HL-60 (cell line): ENCODE results near the gene CCDC179.

Source experiments
- GABPA ChIP-seq: IDR thresholded peaks from 2 replicates; pipeline ENCODE4 v1.6.1; 2012; ENCODE audit warnings: low read depth
- POLR2AphosphoS5 ChIP-seq: IDR thresholded peaks from 2 replicates; pipeline ENCODE4 v1.6.1; 2012; ENCODE audit warnings: low read depth
- SPI1 ChIP-seq: IDR thresholded peaks from 2 replicates; pipeline ENCODE4 v1.6.1; 2012; ENCODE audit warnings: low read depth, mild to moderate bottlenecking, borderline replicate concordance
- TF ChIP-seq, protein P1 (sequence below): IDR thresholded peaks from one replicate; pipeline ENCODE4 v1.5.1; 2011; ENCODE audit warnings: low read length, control low read depth, inconsistent platforms; ENCODE audit not compliant: insufficient read depth
- TF ChIP-seq, protein P2 (sequence below): IDR thresholded peaks from 2 replicates; pipeline ENCODE4 v1.6.1; 2012; ENCODE audit warnings: low read depth; ENCODE audit not compliant: insufficient replicate concordance

DNA sequence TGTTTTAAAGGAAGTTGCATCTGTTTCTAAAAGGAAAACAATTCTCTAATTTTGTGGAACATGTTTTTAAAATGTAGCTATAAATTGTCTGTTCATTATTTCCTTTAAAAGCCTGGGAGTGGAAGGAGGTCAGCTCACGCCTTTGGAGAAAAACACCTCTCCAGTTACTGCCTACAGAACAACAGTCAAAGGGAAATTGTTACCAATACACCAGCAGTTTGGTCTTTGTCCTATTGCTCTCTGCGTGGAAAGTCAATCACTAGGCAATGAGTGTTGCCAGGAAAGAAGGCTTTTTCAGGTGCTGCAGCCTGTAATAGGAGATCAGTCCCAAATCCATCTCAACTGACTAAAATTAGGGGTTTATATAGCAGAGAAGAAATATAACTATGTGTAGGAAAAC, 52.9 kb downstream of the CCDC179 start:
- TF ChIP-seq, protein P1, sequence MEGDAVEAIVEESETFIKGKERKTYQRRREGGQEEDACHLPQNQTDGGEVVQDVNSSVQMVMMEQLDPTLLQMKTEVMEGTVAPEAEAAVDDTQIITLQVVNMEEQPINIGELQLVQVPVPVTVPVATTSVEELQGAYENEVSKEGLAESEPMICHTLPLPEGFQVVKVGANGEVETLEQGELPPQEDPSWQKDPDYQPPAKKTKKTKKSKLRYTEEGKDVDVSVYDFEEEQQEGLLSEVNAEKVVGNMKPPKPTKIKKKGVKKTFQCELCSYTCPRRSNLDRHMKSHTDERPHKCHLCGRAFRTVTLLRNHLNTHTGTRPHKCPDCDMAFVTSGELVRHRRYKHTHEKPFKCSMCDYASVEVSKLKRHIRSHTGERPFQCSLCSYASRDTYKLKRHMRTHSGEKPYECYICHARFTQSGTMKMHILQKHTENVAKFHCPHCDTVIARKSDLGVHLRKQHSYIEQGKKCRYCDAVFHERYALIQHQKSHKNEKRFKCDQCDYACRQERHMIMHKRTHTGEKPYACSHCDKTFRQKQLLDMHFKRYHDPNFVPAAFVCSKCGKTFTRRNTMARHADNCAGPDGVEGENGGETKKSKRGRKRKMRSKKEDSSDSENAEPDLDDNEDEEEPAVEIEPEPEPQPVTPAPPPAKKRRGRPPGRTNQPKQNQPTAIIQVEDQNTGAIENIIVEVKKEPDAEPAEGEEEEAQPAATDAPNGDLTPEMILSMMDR = no peak
- TF ChIP-seq, protein P2, sequence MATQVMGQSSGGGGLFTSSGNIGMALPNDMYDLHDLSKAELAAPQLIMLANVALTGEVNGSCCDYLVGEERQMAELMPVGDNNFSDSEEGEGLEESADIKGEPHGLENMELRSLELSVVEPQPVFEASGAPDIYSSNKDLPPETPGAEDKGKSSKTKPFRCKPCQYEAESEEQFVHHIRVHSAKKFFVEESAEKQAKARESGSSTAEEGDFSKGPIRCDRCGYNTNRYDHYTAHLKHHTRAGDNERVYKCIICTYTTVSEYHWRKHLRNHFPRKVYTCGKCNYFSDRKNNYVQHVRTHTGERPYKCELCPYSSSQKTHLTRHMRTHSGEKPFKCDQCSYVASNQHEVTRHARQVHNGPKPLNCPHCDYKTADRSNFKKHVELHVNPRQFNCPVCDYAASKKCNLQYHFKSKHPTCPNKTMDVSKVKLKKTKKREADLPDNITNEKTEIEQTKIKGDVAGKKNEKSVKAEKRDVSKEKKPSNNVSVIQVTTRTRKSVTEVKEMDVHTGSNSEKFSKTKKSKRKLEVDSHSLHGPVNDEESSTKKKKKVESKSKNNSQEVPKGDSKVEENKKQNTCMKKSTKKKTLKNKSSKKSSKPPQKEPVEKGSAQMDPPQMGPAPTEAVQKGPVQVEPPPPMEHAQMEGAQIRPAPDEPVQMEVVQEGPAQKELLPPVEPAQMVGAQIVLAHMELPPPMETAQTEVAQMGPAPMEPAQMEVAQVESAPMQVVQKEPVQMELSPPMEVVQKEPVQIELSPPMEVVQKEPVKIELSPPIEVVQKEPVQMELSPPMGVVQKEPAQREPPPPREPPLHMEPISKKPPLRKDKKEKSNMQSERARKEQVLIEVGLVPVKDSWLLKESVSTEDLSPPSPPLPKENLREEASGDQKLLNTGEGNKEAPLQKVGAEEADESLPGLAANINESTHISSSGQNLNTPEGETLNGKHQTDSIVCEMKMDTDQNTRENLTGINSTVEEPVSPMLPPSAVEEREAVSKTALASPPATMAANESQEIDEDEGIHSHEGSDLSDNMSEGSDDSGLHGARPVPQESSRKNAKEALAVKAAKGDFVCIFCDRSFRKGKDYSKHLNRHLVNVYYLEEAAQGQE = no peak
- no peak for TF ChIP-seq POLR2AphosphoS5
- no peak for TF ChIP-seq SPI1
- no peak for TF ChIP-seq GABPA
